ENCODE measurements around the gene LHPP.

DNA sequence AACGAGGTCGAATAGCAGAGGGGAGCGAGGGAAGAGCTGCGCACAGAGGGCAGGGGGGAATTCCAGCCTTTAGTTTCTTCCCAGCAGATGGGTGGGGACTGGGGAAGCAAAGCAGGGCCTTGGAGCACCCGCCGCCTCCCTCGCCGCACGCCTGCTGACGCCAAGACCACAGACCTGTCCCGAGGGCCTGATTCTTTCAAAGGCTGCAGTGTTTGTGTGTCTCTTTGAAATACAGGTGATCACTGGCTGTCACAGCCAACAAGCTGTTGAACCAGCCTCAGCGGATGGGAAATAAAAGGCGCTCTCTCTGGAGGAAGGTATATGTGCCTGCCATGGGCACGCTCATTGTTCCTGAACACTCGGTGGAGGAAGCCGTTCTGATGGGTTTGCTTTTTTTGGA lies 163.3 kb downstream of the LHPP start:
- TF ChIP-seq CHD2 (IDR thresholded peaks at IDR 0.05; ENCODE audit: borderline replicate concordance, low read depth, low read length) (no peak), JUND (IDR thresholded peaks at IDR 0.05; ENCODE audit: low read depth, low read length) (no peak), POLR2A (IDR thresholded peaks at IDR 0.05; ENCODE audit: low read depth, low read length) (no peak), POLR2AphosphoS5 (IDR thresholded peaks at IDR 0.05; ENCODE audit: low read length) (no peak), NR2F1 (conservative IDR thresholded peaks at IDR 0.05) (no peak), NFYB (IDR thresholded peaks at IDR 0.05; ENCODE audit: insufficient read depth, low read depth, low read length) (no peak), MTA2 (IDR thresholded peaks at IDR 0.05; ENCODE audit: low read depth) (no peak), SMARCA5 (IDR thresholded peaks at IDR 0.05) (no peak)
- TF ChIP-seq, protein P1, sequence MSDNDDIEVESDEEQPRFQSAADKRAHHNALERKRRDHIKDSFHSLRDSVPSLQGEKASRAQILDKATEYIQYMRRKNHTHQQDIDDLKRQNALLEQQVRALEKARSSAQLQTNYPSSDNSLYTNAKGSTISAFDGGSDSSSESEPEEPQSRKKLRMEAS (IDR thresholded peaks at IDR 0.05; ENCODE audit: low read depth, low read length), result no peak
- TF ChIP-seq, protein P2, sequence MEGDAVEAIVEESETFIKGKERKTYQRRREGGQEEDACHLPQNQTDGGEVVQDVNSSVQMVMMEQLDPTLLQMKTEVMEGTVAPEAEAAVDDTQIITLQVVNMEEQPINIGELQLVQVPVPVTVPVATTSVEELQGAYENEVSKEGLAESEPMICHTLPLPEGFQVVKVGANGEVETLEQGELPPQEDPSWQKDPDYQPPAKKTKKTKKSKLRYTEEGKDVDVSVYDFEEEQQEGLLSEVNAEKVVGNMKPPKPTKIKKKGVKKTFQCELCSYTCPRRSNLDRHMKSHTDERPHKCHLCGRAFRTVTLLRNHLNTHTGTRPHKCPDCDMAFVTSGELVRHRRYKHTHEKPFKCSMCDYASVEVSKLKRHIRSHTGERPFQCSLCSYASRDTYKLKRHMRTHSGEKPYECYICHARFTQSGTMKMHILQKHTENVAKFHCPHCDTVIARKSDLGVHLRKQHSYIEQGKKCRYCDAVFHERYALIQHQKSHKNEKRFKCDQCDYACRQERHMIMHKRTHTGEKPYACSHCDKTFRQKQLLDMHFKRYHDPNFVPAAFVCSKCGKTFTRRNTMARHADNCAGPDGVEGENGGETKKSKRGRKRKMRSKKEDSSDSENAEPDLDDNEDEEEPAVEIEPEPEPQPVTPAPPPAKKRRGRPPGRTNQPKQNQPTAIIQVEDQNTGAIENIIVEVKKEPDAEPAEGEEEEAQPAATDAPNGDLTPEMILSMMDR (IDR thresholded peaks at IDR 0.05 in 2 of 3, conservative IDR thresholded peaks at IDR 0.05 in 1 of 3; ENCODE audit: control insufficient read depth in 2 of 3, extremely low read depth in 1 of 3, insufficient read depth in 1 of 3, low read depth in 3 of 3, low read length in 3 of 3), result no peak
- TF ChIP-seq, protein P3, sequence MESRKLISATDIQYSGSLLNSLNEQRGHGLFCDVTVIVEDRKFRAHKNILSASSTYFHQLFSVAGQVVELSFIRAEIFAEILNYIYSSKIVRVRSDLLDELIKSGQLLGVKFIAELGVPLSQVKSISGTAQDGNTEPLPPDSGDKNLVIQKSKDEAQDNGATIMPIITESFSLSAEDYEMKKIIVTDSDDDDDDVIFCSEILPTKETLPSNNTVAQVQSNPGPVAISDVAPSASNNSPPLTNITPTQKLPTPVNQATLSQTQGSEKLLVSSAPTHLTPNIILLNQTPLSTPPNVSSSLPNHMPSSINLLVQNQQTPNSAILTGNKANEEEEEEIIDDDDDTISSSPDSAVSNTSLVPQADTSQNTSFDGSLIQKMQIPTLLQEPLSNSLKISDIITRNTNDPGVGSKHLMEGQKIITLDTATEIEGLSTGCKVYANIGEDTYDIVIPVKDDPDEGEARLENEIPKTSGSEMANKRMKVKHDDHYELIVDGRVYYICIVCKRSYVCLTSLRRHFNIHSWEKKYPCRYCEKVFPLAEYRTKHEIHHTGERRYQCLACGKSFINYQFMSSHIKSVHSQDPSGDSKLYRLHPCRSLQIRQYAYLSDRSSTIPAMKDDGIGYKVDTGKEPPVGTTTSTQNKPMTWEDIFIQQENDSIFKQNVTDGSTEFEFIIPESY (IDR thresholded peaks at IDR 0.05), result no peak
